Measurements from ENCODE around the gene PRPS1L1.

Gene PRPS1L1

DNA sequence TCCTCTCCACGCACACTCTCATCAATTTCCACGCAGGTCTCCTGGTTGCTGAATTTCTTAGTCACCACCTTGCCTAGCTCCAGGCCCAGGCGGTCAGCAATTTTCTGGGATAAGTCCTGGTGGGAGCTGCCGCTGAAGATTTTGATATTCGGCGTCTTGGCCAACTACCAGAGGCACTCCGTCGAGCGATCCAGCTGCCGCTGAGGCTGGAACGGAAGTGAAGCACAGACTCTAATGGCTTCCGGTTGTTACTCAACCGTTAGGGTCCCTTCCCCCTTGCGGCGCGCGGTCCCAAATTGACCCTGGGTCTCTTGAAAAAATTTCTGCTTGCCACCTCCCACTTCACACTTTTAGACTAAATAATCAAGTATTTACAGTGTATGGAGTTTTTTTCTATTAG is at the start of gene PRPS1L1:
Gene PRPS1L1 (minus strand): TSS at position 219 of the 400 bp plus-strand sequence.
- no peak within 1 kb of the TSS for H3K4me3 ChIP-seq (ENCODE audit: low read depth, low read length)
- no peaks in the 10 kb centered on the region for H3K27me3 ChIP-seq (ENCODE audit: control insufficient read depth, insufficient read depth, low read length)
- H3K9me3 ChIP-seq (ENCODE audit: control insufficient read depth, insufficient read depth, low read length): no peaks in the 10 kb centered on the region

DNA sequence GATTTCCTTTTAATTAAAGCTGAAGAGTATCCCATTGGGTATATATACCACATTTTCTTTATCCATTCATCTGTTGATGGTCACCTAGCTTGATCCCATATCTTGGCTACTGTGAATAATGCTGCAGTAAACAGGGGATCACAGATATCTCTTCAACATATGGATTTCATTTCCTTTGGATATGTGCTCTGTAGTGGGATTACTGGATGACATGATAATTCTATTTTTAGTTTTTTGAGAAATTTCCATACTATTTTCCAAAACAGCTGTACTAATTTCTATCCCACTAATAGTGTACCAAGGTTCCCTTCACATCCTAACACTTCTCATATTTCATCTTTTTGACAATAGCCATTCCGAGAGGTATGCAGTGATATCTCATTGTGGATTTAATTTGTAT is 48.8 kb upstream of the PRPS1L1 start:
- Histone ChIP-seq H3K4me1 (ENCODE audit: control insufficient read depth, insufficient read depth, low read length) (no peaks in the 10 kb centered on the region), H3K9me3 (ENCODE audit: control insufficient read depth, insufficient read depth, low read length) (no peaks in the 10 kb centered on the region), H3K36me3 (ENCODE audit: control insufficient read depth, insufficient read depth, low read length) (no peaks in the 10 kb centered on the region)

More for the DNA sequence above, at the start of gene PRPS1L1:
- Histone ChIP-seq H3K36me3 (ENCODE audit: control insufficient read depth, insufficient read depth, low read length) (no peaks in the 10 kb centered on the region), H3K9ac (ENCODE audit: low read depth, low read length) (no peak within 1 kb of the TSS), H3K4me1 (ENCODE audit: control insufficient read depth, insufficient read depth, low read length) (no peaks in the 10 kb centered on the region)

DNA sequence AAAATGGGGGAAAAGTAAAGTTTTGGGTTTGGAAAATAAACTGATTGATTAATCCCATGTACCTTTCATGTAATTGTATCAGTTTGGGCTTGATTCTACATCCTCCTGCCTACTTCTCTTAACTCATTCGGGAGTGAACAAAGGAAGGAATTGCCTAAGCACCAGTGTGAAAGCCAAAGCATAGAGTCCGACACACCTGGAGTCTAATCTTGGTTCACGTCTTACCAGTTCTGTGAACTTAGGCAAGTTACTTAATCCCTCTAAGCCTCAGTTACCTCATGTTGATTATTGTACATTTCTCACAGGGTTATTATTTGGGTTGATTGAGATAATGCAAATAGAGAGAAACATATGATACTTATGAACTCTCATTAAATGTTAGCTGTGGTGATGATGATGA is 41.1 kb upstream of the PRPS1L1 start:
- Histone ChIP-seq H3K9ac (ENCODE audit: low read depth, low read length) (no peak overlapping the region), H3K27me3 (ENCODE audit: control insufficient read depth, insufficient read depth, low read length) (no peaks in the 10 kb centered on the region), H3K36me3 (ENCODE audit: control insufficient read depth, insufficient read depth, low read length) (no peaks in the 10 kb centered on the region), H3K4me3 (ENCODE audit: low read depth, low read length) (no peak overlapping the region), H3K4me1 (ENCODE audit: control insufficient read depth, insufficient read depth, low read length) (no peaks in the 10 kb centered on the region), H3K9me3 (ENCODE audit: control insufficient read depth, insufficient read depth, low read length) (no peaks in the 10 kb centered on the region)

More for the DNA sequence above, 48.8 kb upstream of the PRPS1L1 start:
- no peaks in the 10 kb centered on the region for H3K27me3 ChIP-seq (ENCODE audit: control insufficient read depth, insufficient read depth, low read length)
- H3K4me3 ChIP-seq (ENCODE audit: low read depth, low read length): no peak overlapping the region
- H3K9ac ChIP-seq (ENCODE audit: low read depth, low read length): no peak overlapping the region

DNA sequence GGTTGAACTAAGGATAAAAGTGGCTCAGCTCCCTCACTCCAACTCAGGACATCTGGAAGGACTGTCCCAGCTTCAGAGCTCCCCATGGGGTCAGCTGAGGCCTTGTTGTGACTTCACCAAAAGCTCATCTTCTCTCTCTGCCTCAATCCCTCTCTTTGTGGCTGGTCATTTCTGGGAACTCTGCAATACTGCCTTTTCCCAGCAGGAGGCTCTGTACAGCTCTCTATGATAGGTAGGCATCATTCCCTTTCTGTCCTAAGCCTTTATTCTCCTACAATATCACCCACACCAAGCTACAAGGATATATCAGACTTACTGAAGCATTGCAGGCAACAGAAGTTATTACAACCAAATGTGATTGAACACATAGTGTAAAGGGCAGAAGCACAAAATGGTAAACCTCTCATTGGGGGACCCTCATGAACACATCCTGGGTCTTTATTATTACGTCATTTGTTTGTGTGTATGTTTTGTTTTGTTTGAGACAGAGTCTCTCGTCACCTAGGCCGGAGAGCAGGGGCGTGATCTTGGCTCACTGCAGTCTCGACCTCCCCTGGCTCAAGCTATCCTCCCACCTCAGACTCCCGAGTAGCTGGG is 36.7 kb upstream of the PRPS1L1 start:
- Histone ChIP-seq H3K4me1 (ENCODE audit: control insufficient read depth, insufficient read depth, low read length) (no peaks in the 10 kb centered on the region), H3K36me3 (ENCODE audit: control insufficient read depth, insufficient read depth, low read length) (no peaks in the 10 kb centered on the region), H3K27me3 (ENCODE audit: control insufficient read depth, insufficient read depth, low read length) (no peaks in the 10 kb centered on the region), H3K4me3 (ENCODE audit: low read depth, low read length) (no peak overlapping the region), H3K9me3 (ENCODE audit: control insufficient read depth, insufficient read depth, low read length) (no peaks in the 10 kb centered on the region), H3K9ac (ENCODE audit: low read depth, low read length) (no peak overlapping the region)

DNA sequence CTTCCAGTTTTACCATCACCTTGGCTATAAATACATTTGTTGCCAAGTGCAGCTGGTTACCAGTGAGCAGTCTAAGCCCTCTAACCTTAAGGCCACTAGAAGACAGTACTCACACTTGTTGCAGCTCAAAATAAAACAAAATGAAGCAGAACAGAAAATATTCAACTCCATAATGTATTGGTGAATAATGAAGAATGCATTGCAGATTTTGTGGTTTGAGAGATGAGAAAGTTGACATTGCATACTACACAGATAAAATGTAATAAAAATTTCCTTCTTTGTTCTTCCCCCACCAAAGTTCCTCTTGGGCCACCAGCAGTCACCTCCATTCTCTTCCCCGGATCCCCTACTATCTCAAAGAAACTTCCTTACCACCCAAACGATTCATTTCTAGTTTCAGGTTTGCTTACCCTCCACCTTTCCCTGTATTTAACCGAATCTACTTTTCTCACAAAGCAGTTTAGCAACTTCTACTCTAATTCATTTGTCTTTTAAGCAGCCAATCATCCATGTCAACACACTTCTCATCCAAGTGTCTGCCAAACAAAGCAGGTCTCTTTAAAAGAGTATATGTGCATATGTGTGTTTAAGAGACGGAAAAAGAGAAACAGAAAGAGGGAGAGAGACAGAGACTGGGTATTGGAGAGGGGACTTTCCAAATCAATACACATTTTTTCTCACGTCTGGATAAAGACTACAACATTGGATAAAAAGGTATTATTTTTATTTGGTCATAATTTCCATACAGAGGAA is 35.7 kb upstream of the PRPS1L1 start:
- H3K9ac ChIP-seq (ENCODE audit: low read depth, low read length): no peak overlapping the region

DNA sequence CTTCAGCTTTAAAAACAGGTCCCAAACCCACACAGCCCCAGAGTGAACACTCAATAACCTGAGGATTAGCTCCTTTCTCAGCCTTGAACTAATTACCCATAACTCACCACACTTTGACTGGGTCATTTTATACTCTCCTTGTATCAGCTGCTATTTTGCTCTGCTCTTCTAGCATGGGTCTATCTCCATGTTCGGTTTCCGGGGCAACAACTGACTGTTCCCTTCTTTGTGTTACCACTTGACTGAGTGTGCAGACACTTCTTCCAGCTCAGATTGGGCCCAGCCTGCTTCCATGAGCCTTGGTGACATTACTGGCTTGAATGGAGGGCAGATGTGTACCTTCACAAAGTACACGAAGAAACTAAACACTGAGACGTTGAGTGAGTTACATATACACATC is 31.5 kb upstream of the PRPS1L1 start:
- Histone ChIP-seq H3K27me3 (ENCODE audit: control insufficient read depth, insufficient read depth, low read length) (no peaks in the 10 kb centered on the region), H3K36me3 (ENCODE audit: control insufficient read depth, insufficient read depth, low read length) (no peaks in the 10 kb centered on the region), H3K4me3 (ENCODE audit: low read depth, low read length) (no peak overlapping the region), H3K9me3 (ENCODE audit: control insufficient read depth, insufficient read depth, low read length) (no peaks in the 10 kb centered on the region), H3K9ac (ENCODE audit: low read depth, low read length) (no peak overlapping the region), H3K4me1 (ENCODE audit: control insufficient read depth, insufficient read depth, low read length) (peaks cover 3% of the 10 kb centered on the region)

More for the DNA sequence above, 35.7 kb upstream of the PRPS1L1 start:
- Histone ChIP-seq H3K36me3 (ENCODE audit: control insufficient read depth, insufficient read depth, low read length) (no peaks in the 10 kb centered on the region), H3K9me3 (ENCODE audit: control insufficient read depth, insufficient read depth, low read length) (no peaks in the 10 kb centered on the region), H3K27me3 (ENCODE audit: control insufficient read depth, insufficient read depth, low read length) (no peaks in the 10 kb centered on the region), H3K4me1 (ENCODE audit: control insufficient read depth, insufficient read depth, low read length) (peaks cover 3% of the 10 kb centered on the region), H3K4me3 (ENCODE audit: low read depth, low read length) (no peak overlapping the region)

DNA sequence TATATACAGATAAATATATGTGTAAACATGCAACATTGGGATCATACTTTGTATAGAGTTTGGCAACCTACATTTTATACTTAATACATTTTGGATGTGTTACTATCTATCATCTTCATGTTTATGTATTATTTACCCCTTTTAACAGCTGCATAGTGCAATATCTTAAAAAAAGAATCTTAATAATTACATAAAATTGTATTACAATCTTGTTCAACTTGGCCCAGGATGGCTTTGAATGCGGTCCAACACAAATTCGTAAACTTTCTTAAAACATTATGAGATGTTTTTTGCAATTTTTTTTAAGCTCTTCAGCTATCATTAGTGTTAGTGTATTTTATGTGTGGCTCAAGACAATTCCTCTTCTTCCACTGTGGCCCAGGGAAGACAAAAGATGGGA is 26.3 kb upstream of the PRPS1L1 start:
- Histone ChIP-seq H3K36me3 (ENCODE audit: control insufficient read depth, insufficient read depth, low read length) (no peaks in the 10 kb centered on the region), H3K4me1 (ENCODE audit: control insufficient read depth, insufficient read depth, low read length) (peaks cover 2% of the 10 kb centered on the region), H3K9ac (ENCODE audit: low read depth, low read length) (no peak overlapping the region), H3K4me3 (ENCODE audit: low read depth, low read length) (no peak overlapping the region), H3K9me3 (ENCODE audit: control insufficient read depth, insufficient read depth, low read length) (no peaks in the 10 kb centered on the region), H3K27me3 (ENCODE audit: control insufficient read depth, insufficient read depth, low read length) (no peaks in the 10 kb centered on the region)

DNA sequence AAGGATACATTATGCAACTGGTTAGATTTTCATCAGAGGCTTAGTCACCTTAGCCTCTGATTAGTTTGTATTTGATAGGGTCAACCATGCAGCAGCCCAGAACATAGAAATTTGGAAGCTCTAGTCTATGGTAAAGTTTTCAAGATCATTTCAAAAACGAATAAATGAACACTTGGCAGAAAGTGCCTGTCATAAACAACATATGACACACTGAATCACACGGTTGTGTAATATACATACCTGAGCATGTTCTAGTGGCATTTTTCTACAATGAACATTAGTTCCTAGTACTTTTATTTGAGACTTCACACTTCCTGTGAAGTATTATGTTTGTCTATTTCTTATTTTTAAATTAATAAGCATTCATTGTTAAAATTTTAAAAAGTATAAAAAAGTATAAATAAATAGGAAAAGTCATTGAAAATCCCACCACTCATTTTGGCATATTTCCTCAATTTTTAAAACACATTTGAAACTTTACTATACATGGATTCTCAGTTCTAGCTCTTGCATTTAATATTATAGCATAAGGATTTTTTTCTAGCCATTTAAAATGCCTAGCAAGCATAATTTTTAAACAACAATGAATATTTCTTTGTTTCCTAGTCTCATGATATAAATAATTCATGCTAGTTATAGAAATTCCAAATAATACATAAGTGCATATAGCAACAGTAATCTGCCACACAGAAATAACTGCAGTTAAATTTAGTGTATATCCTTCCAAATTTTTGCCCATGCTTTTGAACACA is 25.7 kb upstream of the PRPS1L1 start:
- no peaks in the 10 kb centered on the region for H3K4me1 ChIP-seq (ENCODE audit: control insufficient read depth, insufficient read depth, low read length)
- H3K9me3 ChIP-seq (ENCODE audit: control insufficient read depth, insufficient read depth, low read length): no peaks in the 10 kb centered on the region
- no peak overlapping the region for H3K9ac ChIP-seq (ENCODE audit: low read depth, low read length)
- no peaks in the 10 kb centered on the region for H3K36me3 ChIP-seq (ENCODE audit: control insufficient read depth, insufficient read depth, low read length)
- no peaks in the 10 kb centered on the region for H3K27me3 ChIP-seq (ENCODE audit: control insufficient read depth, insufficient read depth, low read length)
- no peak overlapping the region for H3K4me3 ChIP-seq (ENCODE audit: low read depth, low read length)

DNA sequence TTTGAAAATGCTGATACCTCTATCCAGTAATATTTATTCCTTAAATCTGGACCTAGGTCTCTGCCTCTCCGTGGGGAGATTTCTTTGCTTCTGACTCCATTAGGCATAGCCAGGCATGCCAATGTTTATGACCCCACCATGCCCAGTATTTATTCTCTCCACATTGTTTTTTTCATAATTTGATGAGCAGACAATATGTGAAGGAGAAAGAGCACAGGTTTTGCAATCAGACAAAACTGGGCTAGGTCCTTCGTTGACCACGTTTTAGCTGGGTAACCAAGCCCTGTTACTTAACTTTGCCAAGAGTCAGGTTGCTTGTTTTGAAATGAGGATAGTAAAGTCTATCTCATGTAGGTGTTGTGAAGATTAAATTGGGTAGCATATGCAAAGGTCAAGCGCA is 21.6 kb upstream of the PRPS1L1 start:
- no peak overlapping the region for H3K4me3 ChIP-seq (ENCODE audit: low read depth, low read length)
- H3K9ac ChIP-seq (ENCODE audit: low read depth, low read length): no peak overlapping the region

DNA sequence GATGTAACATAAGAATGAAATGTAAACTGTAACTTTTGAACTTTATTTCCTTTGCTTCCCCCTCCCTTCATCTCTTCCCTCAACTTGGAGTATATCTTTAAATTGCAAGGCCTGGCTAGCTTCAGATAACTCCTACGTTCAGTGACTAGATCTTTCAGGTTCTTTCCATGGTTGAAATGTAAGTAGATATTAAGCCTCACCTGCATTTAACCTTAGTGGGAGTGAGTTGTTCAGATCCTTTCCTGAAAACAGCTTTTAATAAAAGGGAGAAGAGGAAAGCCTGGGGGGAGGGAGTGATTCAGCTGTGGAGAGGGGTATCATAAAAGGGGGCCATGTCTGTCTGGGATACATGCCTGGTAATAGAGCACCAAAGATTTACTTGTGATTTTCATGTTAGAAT is 19.0 kb upstream of the PRPS1L1 start:
- no peak overlapping the region for H3K9ac ChIP-seq (ENCODE audit: low read depth, low read length)
- no peaks in the 10 kb centered on the region for H3K4me1 ChIP-seq (ENCODE audit: control insufficient read depth, insufficient read depth, low read length)
- no peaks in the 10 kb centered on the region for H3K36me3 ChIP-seq (ENCODE audit: control insufficient read depth, insufficient read depth, low read length)
- H3K4me3 ChIP-seq (ENCODE audit: low read depth, low read length): no peak overlapping the region
- H3K9me3 ChIP-seq (ENCODE audit: control insufficient read depth, insufficient read depth, low read length): no peaks in the 10 kb centered on the region
- H3K27me3 ChIP-seq (ENCODE audit: control insufficient read depth, insufficient read depth, low read length): no peaks in the 10 kb centered on the region

More for the DNA sequence above, 21.6 kb upstream of the PRPS1L1 start:
- no peaks in the 10 kb centered on the region for H3K9me3 ChIP-seq (ENCODE audit: control insufficient read depth, insufficient read depth, low read length)
- H3K27me3 ChIP-seq (ENCODE audit: control insufficient read depth, insufficient read depth, low read length): no peaks in the 10 kb centered on the region
- no peaks in the 10 kb centered on the region for H3K4me1 ChIP-seq (ENCODE audit: control insufficient read depth, insufficient read depth, low read length)
- H3K36me3 ChIP-seq (ENCODE audit: control insufficient read depth, insufficient read depth, low read length): no peaks in the 10 kb centered on the region

DNA sequence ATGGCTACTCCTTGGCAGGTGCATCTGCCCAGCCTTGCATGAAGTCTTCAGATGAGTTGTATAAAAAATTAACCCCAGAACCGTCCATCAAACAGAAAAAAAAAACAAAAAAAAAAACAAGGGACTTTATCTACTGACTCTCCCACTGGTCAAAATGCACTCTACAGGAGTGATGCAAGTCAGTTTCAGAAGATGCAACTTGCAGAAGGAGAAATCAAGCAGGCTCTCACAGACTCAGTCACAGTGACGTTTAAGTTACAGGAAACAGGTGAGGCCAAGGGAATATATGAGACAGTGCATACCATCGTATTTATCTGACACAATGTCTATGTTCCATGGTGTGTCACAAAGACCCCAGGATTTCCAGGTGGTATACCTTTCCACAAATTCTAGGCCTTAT is 17.5 kb upstream of the PRPS1L1 start:
- no peak overlapping the region for H3K9ac ChIP-seq (ENCODE audit: low read depth, low read length)
- no peak overlapping the region for H3K4me3 ChIP-seq (ENCODE audit: low read depth, low read length)
- no peaks in the 10 kb centered on the region for H3K4me1 ChIP-seq (ENCODE audit: control insufficient read depth, insufficient read depth, low read length)
- H3K36me3 ChIP-seq (ENCODE audit: control insufficient read depth, insufficient read depth, low read length): no peaks in the 10 kb centered on the region
- H3K27me3 ChIP-seq (ENCODE audit: control insufficient read depth, insufficient read depth, low read length): no peaks in the 10 kb centered on the region
- no peaks in the 10 kb centered on the region for H3K9me3 ChIP-seq (ENCODE audit: control insufficient read depth, insufficient read depth, low read length)

DNA sequence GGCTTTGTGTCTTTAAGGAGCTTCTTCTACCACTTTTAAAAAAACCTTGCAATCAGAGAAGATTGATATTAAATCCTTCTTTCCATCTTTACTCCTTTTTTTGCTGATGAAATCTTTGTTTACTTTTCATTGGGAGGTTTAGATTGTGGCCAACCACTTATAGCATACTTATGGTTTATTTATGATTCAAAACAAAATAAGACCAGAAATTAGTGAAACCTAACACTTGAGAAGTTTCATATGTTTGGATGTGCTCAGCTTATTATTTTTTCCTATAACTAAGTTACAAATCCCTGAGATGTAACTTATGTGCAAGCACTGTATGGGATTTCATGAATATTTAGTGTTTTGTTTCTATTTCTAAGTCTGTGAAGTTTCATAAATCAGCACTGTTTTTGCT is 13.5 kb upstream of the PRPS1L1 start:
- no peaks in the 10 kb centered on the region for H3K36me3 ChIP-seq (ENCODE audit: control insufficient read depth, insufficient read depth, low read length)
- H3K9ac ChIP-seq (ENCODE audit: low read depth, low read length): no peak overlapping the region
- H3K27me3 ChIP-seq (ENCODE audit: control insufficient read depth, insufficient read depth, low read length): no peaks in the 10 kb centered on the region
- H3K9me3 ChIP-seq (ENCODE audit: control insufficient read depth, insufficient read depth, low read length): no peaks in the 10 kb centered on the region
- no peak overlapping the region for H3K4me3 ChIP-seq (ENCODE audit: low read depth, low read length)
- H3K4me1 ChIP-seq (ENCODE audit: control insufficient read depth, insufficient read depth, low read length): no peaks in the 10 kb centered on the region
